DMS53 (cell line): ENCODE data around the gene BAIAP2L1.
"Not testable (repeated sequence)": the region's sequence is repeated elsewhere in the genome, so short reads cannot be mapped to it uniquely, and the experiment has no call there.

Experiments
- DNase-seq: peaks from one replicate; lab custom pipeline; 2025; lab: John Stamatoyannopoulos, UW

Gene BAIAP2L1

DNA sequence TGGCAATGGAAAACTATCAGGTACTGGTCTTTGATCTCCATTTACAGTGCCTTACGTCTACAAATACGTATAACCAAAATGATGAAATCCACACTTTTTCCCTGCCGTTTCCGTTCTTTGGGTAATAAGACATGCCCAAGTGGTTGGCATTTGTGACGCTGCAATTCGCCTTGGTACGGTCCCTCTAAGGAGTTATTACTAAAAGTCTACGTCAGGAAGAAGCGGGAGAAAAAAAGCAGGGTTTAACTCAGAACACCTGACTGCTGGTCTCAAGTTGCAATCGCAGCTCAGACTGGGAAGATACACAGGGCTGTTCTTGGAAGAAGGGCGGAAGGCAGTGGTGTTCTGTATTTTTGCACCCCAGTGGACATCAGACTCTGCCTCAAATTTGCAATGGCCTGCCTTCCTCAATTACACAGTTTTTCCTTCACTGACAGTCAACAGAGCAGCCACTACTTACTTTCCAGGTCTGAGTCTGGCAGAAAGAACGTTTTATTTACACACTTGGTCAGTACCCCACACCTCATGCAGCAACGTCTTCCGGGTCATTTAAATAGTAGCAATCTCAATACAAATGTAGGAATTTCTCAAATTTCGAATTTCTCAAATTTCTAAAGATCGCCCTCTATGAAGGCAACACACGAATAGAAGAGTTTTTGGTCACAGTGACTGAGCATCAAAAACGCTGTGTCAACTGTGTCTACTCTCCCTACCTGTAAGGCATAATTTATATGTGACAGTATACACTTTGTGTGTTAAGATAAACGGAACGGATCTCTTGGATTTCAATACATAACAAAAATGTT, 2.1 kb downstream of the BAIAP2L1 start:
- peak; percentile 17 for DNase-seq

DNA sequence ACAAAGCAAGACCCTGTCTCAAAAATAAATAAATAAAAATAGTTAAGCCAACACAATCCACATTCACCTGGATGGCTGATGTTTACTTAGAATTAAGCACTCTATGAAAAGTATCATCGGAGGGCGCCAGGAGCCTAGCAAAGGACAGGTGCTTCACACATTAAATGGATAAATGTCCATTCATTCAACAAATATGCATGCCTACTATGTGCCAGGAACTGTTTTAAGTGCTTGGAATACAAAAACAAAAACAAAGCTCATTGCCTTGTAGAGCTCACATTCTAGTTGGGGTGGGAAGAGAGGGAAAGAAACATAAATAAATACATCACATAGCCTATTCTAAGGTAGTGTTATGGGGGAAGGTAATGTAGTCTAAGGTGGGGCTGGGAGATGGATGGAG, 4.1 kb downstream of the BAIAP2L1 start:
- no peak for DNase-seq

DNA sequence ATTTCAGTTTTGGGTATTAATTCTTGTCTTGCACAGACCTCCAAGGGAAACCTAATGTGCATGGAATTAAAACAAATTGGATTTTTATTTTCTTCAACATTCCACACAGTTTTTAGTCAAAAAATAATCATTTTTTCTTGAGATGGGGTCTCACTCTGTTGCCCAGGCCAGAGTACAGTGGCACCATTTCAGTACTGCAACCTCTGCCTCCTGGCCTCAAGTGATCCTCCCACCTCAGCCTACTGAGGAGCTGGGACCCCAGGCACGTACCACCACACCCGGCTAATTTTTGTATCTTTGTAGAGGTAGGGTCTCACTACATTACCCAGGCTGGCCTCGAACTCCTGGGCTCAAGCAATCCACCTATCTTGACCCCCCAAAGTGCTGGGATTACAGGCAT, 4.9 kb downstream of the BAIAP2L1 start:
- no peak for DNase-seq

DNA sequence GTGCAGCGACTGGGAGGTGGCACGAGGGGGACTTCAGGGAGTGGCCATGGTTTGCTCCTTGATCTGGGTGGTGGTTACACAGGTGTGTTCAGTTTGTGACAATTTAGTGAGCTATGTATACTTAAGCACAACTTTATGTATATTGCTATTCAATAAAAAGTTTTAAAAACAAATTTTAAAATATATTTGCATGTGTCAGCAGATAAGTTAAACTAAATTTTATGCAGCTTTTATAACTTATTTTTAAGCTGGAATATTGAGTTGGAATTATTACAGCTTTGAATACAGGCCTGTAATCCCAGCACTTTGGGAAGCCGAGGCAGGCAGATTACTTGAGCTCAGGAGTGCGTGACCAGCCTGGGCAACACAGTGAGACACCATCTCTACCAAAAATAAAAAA, 5.4 kb downstream of the BAIAP2L1 start:
- no peak for DNase-seq

DNA sequence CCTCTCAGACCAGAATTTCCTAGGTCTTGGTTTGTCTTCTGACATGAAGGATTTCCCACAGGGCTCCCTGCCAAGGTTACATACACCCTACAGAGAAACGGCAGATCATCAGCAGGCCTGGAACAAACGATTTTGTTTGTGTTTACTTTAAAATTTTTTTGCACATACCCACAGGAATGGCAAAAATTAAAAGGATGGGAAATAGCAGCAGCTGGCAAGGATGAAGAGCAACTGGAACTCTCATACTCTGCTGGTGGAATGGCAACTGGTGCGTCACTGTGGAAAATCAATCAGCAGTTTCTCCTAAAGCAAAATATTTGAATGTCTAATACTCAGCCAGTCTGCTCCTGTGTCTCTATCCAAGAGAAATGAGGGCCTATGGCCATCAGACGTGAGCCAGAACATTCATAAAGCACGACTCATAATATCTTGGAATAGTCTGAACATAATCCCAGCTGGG, 6.5 kb downstream of the BAIAP2L1 start:
- DNase-seq = no peak

DNA sequence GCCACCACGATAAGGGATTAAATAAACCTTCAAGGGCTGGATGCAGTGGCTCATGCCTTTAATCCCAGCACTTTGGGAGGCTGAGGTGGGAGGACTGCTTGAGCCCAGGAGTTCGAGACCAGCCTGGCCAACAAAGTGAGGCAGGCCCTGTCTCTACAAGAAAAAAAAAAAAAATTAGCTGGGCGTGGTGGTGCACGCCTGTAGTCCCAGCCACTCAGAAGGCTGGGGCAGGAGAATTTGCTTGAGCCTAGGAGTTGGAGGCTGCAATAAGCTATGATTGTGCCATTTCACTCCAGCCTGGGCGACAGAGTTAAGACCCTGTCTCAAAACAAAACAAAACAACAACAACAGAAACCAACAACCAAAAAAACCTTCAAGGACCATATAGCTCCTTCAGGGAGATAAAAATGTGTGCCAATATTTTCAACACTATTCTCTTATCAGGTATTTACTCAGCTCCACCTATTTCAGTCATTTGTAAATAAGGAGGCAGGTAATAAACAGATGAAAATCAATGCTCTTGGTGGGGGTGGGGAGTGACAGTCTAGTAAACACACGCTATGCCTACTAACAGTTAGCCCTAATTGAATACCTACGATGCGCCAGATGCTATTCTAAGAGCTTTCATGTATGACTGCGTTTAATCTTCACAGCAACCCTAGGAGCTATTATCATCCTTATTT, 13.2 kb downstream of the BAIAP2L1 start:
- no peak for DNase-seq

DNA sequence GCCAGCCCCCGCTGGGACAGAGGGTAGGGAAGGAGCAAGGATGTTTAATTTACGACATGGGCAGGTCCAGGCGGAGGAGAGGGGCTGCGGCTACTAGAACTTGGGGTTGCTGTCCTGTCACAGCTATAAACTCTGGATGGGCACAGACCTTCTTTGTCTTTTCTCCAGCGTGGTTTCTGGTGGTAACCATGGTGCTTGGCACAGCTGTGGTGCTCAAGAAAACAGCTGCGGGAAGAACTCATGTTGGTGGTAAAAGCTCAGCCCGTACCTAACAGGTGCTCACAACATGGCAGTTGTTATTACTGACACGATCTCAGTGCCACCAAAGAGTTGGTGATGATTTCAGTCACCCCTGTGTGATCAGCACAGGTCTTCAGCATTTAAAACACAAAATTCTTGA, 13.8 kb downstream of the BAIAP2L1 start:
- DNase-seq = no peak

DNA sequence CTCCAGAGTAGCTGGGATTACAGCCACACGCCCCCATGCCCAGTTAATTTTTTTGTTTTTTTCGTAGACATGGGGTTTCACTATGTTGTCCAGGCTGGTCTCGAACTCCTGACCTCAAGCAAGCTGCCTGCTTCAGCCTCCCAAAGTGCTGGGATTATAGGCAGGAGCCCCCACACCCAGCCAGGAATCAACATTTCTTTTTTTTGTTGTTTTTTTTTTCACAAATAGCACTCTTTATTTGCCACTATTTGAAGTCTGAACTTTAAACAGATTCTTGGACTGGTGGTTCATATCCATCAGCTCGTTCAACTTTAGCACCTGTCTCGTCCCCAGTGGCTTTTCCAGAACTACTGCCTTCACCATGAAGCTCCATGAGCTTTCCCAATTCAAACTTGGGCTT, 15.4 kb downstream of the BAIAP2L1 start:
- DNase-seq = not testable (repeated sequence)

DNA sequence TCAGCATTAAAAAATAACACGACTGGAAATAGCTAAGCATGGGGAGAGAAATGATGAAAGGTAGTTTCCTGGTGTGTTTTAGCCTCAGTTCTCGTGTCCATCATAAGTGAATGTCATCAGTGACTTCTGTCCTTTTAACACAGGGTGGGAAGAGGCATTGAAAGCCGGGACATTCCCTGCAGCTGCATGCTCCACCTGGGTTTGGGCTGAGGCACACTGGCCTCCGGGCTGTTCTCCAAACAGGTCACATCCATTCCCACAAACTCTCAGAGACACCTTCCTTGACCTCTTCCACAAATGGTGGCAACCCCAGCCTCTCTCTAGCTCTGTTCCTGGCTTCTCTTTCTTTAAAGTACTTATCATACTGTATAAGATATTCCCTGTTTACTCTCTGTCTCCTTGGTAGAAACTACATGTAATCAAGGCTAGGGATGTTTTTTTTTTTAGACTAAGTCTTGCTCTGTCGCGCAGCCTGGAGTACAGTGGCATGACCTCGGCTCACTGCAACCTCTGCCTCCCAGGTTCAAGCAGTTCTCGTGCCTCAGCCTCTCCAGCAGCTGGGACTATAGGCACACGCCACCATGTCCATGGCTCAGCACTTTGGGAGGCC, 22.6 kb downstream of the BAIAP2L1 start:
- DNase-seq = no peak

DNA sequence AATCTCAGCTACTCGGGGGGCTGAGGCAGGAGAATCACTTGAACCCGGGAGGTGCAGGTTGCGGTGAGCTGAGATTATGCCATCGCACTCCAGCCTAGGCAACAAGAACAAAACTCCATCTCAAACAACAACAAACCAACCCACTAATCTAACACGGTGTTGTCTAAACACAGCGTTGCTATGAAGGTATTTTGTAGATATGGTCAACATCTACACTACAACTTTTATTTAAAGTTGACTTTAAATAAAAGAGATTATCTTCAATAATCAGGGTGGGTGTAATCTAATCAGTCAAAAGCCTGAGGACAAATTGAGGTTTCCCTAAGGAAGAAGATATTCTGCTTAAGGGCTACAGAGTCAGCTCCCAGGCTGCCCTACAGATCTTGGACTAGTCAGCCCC, 24.2 kb downstream of the BAIAP2L1 start:
- no peak for DNase-seq

DNA sequence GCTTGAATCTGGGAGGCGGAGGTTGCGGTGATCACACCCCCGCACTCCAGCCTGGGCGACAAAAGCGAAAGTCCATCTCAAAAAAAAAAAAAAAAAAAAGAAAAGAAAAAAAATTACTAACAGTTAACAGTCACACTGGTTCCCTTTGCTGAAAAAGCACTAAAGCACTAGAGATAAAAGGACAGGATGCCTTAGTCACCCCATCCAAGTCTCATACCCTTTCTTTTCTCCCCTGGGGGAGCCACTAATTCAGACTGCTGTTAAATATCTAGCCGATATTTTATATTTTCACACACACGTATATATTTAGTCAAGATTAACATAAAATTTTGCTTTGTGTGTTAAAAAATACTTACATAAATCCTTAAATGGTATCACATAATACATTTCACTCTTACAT, 25.2 kb downstream of the BAIAP2L1 start:
- DNase-seq = no peak

DNA sequence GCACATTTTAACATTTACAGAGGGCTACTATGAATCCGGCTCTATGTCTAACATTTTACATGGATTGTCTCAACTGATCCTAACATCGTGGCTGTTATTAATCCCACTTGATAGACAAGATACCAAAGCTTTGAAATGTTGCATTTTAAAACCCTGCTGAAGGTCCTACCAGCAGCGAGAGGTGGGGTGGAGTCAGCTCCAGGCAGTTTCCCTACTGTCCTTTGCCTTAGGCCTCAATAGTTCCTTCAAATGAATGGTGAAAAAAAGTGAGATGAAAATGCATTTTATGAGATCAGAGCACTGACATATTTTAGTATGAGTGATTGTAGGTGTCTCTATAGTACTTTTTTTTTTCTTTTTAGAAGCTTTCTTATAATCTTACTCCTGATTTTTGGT, 26.6 kb downstream of the BAIAP2L1 start:
- DNase-seq = no peak

DNA sequence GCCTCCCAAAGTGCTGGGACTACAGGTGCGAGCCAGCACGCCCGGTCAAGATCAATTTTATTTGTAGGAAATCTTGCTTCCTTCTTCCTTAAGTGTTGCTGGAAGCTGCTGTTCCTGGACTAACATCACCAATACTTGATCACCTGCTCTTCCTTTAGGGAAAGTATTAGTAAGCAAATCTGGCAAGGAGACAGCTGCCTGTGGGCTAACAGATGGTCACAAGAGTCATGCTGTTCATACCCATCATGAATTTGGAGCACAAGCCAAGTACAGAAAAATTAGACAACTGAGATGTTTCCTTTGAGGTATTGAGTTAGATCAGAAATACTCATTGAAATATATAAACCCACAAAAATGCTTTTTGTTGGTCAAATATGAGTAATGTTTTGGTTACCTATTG, 27.9 kb downstream of the BAIAP2L1 start:
- peak; percentile 28 for DNase-seq

DNA sequence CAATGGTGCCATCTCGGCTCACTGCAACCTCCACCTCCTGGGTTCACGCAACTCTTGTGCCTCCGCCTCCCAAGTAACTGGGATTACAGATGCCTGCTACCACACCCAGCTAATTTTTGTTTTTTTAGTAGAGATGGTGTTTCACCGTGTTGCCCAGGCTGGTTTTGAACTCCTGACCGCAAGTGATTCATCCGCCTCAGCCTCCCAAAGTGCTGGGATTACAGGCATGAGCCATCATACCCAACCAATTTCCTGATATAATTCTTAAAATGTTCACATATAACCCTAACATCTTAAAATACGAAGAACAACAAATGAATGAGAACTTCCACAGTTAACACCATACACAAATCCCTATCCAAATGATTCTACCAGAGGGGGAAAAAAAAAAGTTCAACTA, 31.2 kb downstream of the BAIAP2L1 start:
- DNase-seq = no peak

DNA sequence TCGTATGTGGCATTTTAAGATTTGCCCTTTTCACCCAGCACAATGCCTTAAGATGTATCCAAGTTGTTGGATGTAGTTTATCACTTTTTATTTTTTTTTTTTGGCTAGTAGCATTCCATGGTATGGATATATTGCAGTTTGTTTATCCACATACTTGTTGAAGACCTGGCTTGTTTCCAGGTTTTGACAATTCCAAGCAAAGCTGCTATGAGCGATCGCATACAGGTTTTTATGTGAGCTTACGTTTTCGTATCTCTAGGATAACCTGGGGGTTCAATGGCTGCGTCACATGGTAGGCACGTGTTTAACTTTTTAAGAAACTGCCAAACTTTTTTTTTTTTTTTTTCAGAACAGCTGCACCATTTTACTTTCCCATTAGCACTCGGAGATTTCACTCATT, 32.2 kb downstream of the BAIAP2L1 start:
- DNase-seq = no peak

DNA sequence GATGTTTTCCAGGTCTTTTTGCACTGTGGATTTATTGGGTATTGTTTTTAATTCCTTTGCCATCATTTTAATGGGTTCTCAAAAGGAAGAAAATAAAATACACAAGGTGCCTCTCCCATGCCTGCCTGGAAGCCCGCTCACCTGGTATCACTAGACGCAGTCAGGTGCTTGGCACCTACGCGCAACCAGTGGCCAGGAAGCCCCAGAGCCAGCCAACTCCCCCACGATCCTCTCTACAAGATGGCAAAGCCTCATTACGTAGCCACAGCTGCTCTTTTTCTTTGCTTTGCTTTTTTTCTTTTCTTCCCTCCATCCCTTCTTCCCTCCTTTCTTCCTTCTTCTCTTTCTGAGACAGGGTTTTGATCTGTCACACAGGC, 34.3 kb downstream of the BAIAP2L1 start:
- no peak for DNase-seq

DNA sequence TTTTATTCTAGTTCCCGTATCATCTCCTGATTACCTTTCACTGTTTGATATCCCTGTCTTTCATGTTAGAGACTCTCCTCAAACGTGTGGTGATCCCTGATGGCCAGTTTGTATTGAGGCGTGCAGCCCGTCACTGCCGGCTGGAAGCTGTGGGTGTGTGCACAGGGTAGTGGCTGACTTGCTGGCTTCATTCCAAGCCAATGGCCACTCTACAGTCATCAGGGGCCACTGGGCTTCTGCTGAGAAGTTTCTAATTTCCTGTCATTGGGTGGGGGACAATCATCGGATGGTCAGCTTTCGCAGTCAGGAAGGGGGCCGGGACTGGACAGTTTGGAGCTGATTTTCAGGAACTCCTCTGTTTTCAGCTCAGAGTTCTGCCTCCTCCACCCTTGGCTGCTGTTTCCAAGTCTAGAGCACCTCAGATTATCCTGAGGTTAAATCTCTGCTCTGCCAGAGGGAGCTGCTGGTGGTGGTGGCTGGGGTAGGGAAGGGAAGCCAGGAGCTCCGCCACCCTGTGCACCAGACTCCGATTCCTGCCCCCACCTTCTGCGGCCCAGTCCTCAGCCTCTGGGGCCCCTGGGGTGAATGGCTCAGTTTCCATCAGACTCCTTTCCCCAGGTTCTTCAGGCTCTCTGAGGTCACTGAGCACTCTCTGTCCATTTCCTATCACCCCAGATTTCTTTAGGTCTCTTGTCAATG, 34.9 kb downstream of the BAIAP2L1 start:
- no peak for DNase-seq

DNA sequence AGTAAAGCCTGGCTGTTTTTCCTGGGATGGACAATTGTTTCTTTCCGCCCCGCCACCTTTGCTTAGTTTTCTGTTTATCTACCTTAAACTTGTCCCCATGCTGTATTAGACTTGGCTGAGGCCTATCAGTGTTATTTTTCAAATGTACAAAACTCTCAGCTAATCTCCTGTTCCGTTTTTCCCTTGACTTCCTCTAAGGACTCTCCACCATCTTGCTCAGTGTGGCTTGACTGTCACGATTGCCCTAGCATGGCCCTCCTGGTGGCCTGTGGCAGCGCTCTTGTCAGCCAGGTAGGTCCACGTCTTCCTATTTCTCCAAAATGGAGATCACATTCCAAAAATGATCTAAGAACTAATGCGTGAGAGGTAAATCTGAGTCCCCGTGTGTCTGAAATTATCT, 36.7 kb downstream of the BAIAP2L1 start:
- no peak for DNase-seq

DNA sequence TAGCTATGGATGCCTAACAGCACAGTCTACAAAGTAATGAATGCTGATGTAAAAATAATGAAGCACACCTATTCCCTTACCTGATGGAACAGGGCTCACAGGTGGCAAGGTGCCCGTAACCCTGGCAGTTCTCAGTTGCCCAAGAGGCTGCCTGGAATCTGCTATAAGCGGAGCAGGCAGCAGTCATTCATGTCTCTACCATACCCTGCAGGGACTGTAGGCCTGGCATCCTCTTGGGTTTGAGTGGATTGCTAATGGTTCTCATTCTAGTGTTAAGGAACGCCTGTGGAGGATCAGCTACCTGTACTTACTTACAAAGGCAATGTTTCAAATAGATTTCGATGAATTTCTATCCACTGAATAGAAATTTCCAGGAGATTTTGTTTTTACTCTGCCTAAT, 38.4 kb downstream of the BAIAP2L1 start:
- DNase-seq = no peak

DNA sequence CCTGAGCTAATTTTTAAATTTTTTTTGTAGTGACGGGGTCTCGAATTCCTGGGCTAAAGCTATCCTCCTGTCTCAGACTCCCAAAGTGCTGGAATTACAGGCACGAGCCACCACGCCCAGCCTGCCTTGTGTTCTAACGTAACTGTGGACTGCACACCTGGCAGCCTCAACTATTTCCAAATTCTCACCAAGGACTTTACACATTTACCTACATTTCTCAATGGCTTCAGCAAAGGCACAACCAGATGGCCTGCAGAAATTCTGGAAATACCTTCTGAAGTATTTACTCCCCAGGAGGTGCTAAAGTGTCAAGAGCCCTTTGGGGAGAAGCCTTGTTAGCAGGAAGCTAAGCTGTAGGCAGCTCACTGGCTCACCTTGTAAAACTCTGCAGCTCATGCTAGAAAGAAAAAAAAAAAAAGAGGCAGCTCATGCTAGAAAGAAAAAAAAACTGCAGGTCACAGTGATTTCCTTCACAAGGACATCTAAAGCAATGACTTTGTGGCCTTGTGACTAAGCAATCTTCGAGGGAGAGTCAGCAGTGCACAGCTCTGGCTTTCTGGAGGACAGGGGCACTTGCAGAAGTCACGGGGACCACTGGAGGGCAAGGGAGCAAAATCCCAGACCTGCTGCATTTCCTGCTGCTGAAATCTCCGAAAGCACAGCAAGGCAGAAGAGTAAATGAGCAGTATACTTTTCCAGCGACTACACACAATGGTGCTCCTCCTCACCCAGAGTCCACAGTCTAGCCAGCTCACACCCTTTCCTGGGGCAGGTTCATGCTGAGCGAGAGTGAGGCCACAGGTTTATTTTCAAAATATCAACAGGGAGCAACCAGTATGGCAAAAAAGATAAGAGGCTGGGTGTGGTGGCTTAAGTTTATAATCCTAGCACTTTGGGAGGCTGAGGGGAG, 40.4 kb downstream of the BAIAP2L1 start:
- DNase-seq = peak; percentile 63

DNA sequence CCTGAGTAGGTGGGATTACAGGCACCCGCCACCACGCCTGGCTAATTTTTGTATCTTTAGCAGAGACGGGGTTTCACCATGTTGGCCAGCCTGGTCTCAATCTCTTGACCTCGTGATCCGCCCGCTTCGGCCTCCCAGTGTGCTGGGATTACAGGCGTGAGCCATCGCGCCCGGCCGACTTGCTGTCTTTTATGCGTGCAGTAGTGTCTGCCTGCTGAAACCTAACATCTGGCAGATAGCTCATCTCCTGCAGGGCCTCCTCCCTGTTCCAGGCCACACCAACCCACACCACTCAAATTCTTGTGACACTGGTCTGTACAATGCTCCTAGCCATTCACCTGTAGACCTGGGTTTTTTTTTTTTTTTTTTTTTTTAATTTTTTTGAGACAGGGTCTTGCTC, 41.5 kb downstream of the BAIAP2L1 start:
- no peak for DNase-seq

DNA sequence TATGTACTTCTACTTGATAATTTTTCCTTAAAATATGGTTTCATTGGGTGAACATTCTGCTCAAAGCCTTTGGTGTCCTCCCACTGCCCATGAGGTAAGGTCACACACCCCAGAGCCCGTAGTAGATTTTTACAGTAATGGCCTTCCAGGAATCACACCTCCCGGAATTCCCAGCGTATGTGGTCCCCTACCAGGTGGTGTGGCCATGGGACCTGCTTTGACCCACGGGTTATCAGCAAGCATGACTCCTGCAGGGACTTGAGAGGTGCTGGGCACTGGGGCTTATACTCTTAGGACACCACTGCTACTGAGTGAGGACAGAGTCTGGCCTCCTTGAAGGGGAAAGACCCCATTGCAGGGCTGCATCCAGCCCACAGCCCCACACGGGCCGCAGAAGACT, 42.2 kb downstream of the BAIAP2L1 start:
- no peak for DNase-seq
